GM11168 (cell line): Measurements from ENCODE around the gene SEMA4A.

Source experiments
- in situ Hi-C: fragments of 300-500 bp; cut with MboI; formaldehyde crosslinking; loops from one replicate; pipeline ENCODE4 v1.12.0; 2022; ENCODE audit warnings: low sequenced_read_pairs; ENCODE audit not compliant: unreplicated experiment

Gene SEMA4A

GRCh38 chr1:156134716-156135435 is 18.5 kb upstream of the SEMA4A start:
- in situ Hi-C loops: no loop called here

DNA sequence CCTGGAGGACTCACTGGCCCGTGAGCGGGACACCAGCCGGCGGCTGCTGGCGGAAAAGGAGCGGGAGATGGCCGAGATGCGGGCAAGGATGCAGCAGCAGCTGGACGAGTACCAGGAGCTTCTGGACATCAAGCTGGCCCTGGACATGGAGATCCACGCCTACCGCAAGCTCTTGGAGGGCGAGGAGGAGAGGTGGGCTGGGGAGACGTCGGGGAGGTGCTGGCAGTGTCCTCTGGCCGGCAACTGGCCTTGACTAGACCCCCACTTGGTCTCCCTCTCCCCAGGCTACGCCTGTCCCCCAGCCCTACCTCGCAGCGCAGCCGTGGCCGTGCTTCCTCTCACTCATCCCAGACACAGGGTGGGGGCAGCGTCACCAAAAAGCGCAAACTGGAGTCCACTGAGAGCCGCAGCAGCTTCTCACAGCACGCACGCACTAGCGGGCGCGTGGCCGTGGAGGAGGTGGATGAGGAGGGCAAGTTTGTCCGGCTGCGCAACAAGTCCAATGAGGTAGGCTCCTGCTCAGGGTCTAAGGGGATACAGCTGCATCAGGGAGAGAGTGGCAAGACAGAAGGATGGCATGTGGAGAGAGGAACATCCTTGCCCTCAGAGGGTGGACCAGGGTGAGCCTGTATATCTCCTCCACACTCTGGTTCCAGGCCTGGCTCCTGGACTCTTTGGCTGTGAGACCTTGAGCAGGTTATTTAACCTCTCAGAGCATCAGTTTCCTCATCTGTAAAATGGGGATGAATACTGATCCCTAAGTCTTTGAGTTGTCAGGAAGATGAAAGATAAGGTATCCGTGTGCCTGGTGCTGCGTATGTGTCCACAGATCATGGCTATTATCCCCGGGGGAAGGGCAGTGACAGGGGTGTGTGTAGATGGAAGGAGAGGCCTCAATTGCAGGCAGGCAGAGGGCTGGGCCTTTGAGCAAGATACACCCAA is 17.2 kb upstream of the SEMA4A start:
- in situ Hi-C loops: no loop called here

- in situ Hi-C loops: no loop called here
Measured at GRCh38 chr1:156136970-156137483, 16.4 kb upstream of the SEMA4A start.

GRCh38 chr1:156138458-156138867 is 14.9 kb upstream of the SEMA4A start:
- in situ Hi-C loops: no loop called here

DNA sequence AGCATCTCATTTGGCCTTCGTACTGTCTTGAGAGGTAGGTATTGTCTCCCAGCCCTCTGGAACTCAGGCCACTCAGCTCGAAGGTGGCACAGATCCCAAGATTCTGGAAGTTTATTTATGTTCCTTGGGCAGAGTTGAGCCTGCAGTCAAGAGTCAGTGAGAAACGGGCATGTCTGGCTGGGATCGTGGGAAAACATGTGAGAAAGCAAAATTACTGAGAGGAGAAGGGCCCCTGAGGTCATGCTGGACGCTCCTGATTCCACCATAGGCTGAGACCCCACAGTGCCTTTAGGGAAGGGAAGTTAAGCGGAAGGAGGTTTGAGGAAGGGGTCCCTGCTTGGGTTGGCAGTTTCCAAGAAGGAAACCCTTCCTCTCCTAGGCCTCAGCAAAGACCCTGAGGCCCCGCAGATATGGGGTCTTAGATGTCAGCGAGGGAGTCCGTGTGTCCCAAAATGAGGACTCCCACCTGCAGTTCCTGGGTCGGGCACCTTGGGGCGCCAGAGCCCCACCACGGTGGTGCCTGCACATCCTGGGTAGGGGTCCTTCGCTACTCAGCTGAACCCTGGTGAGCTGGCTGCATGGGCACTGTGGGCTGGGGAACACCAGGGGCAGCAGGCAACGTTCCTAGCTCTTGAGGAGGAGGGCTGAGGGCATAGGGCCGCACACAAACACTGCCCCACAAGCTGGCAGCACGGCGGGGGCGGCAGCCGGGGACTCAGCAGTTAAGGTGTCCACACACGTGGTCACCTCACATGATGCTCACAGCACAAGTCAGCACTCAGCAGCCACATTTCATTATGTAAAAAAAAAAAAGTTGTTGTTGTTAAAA is 12.3 kb upstream of the SEMA4A start:
- in situ Hi-C loops: no loop called here

- in situ Hi-C loops: no loop called here
Measured at GRCh38 chr1:156143765-156144489, 9.5 kb upstream of the SEMA4A start.

DNA sequence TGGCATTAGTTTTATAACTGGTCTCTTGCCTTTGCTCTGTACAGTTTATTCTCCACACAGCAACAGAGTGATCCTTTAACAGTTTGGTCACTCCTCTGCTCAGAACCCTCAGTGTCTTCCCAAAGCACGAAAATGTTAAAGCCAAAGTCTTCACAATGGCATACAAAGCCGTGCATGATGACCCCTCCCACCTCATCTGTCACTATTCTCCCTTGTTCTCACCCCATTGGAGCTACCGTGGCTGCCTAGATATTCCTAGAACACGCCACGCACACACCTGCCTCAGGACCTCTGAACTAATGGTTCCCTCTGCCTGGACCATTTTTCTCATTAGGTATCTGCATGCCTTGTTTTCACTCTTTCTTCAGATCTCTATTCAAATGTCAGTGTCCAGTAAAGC is 8.6 kb upstream of the SEMA4A start:
- in situ Hi-C loops: loop anchor here (5.0 kb wide), 1 partner anchor 78 kb away; no protein-coding TSS in a partner anchor

DNA sequence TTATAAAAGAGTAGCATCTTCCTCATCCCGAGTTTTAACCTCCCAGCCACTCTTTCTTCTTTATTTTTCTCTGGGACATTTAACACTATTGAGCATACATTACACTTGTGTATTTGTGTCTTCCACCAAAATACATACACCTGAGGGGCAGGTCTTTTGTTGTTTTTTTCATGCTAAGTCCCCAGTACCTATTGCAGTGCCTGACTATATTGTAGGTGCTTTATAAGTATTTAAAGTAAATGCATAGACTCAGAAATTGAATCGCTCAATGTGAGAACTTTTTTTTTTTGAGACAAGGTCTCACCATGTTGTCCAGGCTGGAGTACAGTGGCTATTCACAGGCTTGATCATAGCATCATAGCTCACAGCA is 7.8 kb upstream of the SEMA4A start:
- in situ Hi-C loops: loop anchor here (5.0 kb wide), 1 partner anchor 77 kb away; no protein-coding TSS in a partner anchor

- in situ Hi-C loops: loop anchor here (5.0 kb wide), 1 partner anchor 76 kb away; no protein-coding TSS in a partner anchor
Measured at GRCh38 chr1:156146020-156146768, 7.2 kb upstream of the SEMA4A start.

- in situ Hi-C loops: loop anchor here (5.0 kb wide), 1 partner anchor 75 kb away; no protein-coding TSS in a partner anchor
Measured at GRCh38 chr1:156146769-156147405, 6.5 kb upstream of the SEMA4A start.

DNA sequence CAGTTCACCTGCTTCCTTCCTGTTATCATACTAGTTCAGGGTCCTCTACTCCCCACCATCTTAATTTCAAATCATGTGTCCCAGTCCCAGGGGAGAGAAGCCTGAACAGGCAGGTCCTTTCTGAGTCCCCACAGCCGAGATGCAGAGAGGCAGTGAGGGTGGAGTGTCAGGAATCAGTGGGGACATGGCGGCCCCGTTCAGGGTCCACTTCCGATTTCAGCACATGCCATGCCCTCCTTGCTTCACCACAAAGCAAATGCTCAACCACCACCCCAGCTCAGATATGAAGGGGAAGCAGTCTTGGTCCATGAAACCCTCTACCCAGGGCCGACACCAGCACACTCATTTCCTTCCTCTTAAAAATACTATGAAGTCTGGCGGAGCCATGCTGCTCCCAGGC is 5.2 kb upstream of the SEMA4A start:
- in situ Hi-C loops: loop anchor here (5.0 kb wide), 1 partner anchor 74 kb away; no protein-coding TSS in a partner anchor

- in situ Hi-C loops: loop anchor here (5.0 kb wide), 1 partner anchor 73 kb away; no protein-coding TSS in a partner anchor
Measured at GRCh38 chr1:156149374-156150332, 3.7 kb upstream of the SEMA4A start.

GRCh38 chr1:156150333-156151011 is 2.9 kb upstream of the SEMA4A start:
- in situ Hi-C loops: no loop called here

GRCh38 chr1:156151093-156151688 is 2.2 kb upstream of the SEMA4A start:
- in situ Hi-C loops: no loop called here

DNA sequence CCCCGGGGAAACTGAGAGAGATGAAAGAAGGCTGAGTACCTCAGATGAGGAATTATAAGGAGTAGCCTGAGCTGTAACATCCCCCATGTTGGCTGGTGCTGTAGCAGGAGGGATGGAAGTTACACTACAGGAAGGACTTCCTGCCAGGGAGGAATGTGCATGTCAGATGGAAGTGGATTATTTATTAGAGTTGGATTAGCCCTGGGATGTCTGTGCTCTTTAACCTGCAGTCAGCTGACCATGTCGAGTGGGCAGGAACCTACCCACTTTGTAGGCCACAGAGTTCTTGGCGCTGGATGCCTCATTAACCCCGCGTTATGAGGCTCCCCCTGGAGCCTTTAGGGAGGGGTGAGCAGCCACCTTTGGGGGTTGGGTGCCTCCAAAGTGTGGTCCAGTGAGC is 757 bp upstream of the SEMA4A start:
- in situ Hi-C loops: no loop called here

DNA sequence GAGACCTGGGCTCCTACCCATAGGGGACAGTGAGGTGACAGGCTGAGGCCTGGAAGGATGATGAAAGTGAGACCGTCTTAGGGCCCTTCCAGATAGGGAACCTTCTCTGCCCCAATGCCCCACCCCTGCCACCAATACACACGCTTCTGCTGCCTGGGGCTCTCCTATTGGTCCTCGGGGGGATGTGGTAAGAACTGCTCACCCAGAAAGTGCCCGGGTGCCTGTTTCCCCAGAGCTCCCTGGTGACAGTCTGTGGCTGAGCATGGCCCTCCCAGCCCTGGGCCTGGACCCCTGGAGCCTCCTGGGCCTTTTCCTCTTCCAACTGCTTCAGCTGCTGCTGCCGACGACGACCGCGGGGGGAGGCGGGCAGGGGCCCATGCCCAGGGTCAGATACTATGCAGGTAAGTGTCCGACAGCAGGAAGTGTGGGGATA is 948 bp downstream of the SEMA4A start:
- in situ Hi-C loops: no loop called here
